Activated CD4-positive, alpha-beta memory T cell treated with anti-CD3 and anti-CD28 coated beads, Interleukin-2, amount 10 ng/mL, durations not matched to agents 7 days and 5 days (primary cell): ENCODE data around the gene KASH5. TPM values are rescaled to one million over a fixed set of nuclear protein-coding genes. Genes with fewer than 3 reads are reported as not detected.

ENCODE experiments used
- CTCF ChIA-PET: fragments of 350-600 bp; sonication (Branson Sonifier 250); formaldehyde crosslinking; loops from one replicate; lab custom pipeline; 2021; ENCODE audit warnings: antibody characterized with exemption, inconsistent platforms; lab: Charles Lee
- POLR2A ChIA-PET: fragments of 350-600 bp; sonication (Branson Sonifier 250); formaldehyde crosslinking; loops from one replicate; lab custom pipeline; 2021; ENCODE audit warnings: antibody characterized with exemption; lab: Charles Lee
- DNase-seq: peaks from one replicate; pipeline ENCODE4 v3.0.0-alpha.2; 2020
- H3K27ac Mint-ChIP-seq: one replicate; pipeline ENCODE4 v1.8.0; 2021; ENCODE audit warnings: mild to moderate bottlenecking, mixed read lengths
- H3K27me3 Mint-ChIP-seq: one replicate; pipeline ENCODE4 v1.8.0; 2021; ENCODE audit warnings: mixed read lengths
- H3K36me3 Mint-ChIP-seq: one replicate; pipeline ENCODE4 v1.8.0; 2021; ENCODE audit warnings: low read depth, mixed read lengths
- H3K4me1 Mint-ChIP-seq: one replicate; pipeline ENCODE4 v1.8.0; 2021; ENCODE audit warnings: mixed read lengths
- H3K4me3 Mint-ChIP-seq: one replicate; pipeline ENCODE4 v1.8.0; 2021; ENCODE audit warnings: mild to moderate bottlenecking, mixed read lengths
- H3K9me3 Mint-ChIP-seq: one replicate; pipeline ENCODE4 v1.8.0; 2021; ENCODE audit warnings: mixed read lengths
- total RNA-seq, 2 experiments: library from RNA; stranded (reverse); gene quantifications; one replicate each; pipeline ENCODE4 v1.2.3, GENCODE V29; 2021

KASH5 gene
- total RNA-seq, 2 experiments from 2014 or later, result 0.73 to 0.81 TPM

GRCh38 chr19:49428547-49429451, 40.8 kb downstream of the KASH5 start:
- no peaks in the 10 kb centered on the region for H3K9me3 Mint-ChIP-seq
- ChIA-PET CTCF (interaction anchor here (1.0 to 1.1 kb wide), 2 partner anchors 37 kb away, joined by 3 to 4 read pairs; no protein-coding TSS in a partner anchor), POLR2A (interaction anchor here (1.1 kb wide), 2 partner anchors 11 to 25 kb away, joined by 4 to 5 read pairs; partner anchors contain the start of gene ALDH16A1)
- H3K4me1 Mint-ChIP-seq, result peaks cover 48% of the 10 kb centered on the region
- DNase-seq, result no peak
- no peak overlapping the region for H3K4me3 Mint-ChIP-seq
- peaks cover 84% of the 10 kb centered on the region for H3K27me3 Mint-ChIP-seq
- no peak overlapping the region for H3K27ac Mint-ChIP-seq
- H3K36me3 Mint-ChIP-seq, result no peaks in the 10 kb centered on the region

GRCh38 chr19:49430172-49430677, 42.2 kb downstream of the KASH5 start:
- POLR2A ChIA-PET, result interaction anchor here (1.2 kb wide), 1 partner anchor 10 kb away, joined by 3 read pairs; no protein-coding TSS in a partner anchor
- Mint-ChIP-seq H3K4me1 (peaks cover 43% of the 10 kb centered on the region), H3K9me3 (no peaks in the 10 kb centered on the region), H3K4me3 (no peak overlapping the region), H3K27ac (no peak overlapping the region), H3K36me3 (no peaks in the 10 kb centered on the region), H3K27me3 (peaks cover 83% of the 10 kb centered on the region)
- CTCF ChIA-PET, result no interaction called here
- DNase-seq, result no peak

- Mint-ChIP-seq H3K36me3 (no peaks in the 10 kb centered on the region), H3K4me3 (no peak overlapping the region), H3K4me1 (peaks cover 46% of the 10 kb centered on the region), H3K9me3 (no peaks in the 10 kb centered on the region), H3K27ac (no peak overlapping the region), H3K27me3 (peaks cover 83% of the 10 kb centered on the region)
- ChIA-PET POLR2A (interaction anchor here (1.2 kb wide), 1 partner anchor 9 kb away, joined by 3 read pairs; no protein-coding TSS in a partner anchor), CTCF (interaction anchor here (0.6 to 1.3 kb wide), 4 partner anchors 37 to 75 kb away, joined by 3 to 5 read pairs (median 4); no protein-coding TSS in a partner anchor)
- peak; percentile 36 for DNase-seq
Measured at GRCh38 chr19:49430678-49431329, 42.8 kb downstream of the KASH5 start.

- peaks cover 50% of the 10 kb centered on the region for H3K4me1 Mint-ChIP-seq
- H3K27ac Mint-ChIP-seq, result no peak overlapping the region
- H3K9me3 Mint-ChIP-seq, result no peaks in the 10 kb centered on the region
- no peaks in the 10 kb centered on the region for H3K36me3 Mint-ChIP-seq
- no peak overlapping the region for H3K4me3 Mint-ChIP-seq
- ChIA-PET POLR2A (interaction anchor here (1.2 kb wide), 1 partner anchor 8 kb away, joined by 3 read pairs; no protein-coding TSS in a partner anchor), CTCF (interaction anchor here (0.6 to 1.3 kb wide), 4 partner anchors 38 to 75 kb away, joined by 3 to 5 read pairs (median 4); no protein-coding TSS in a partner anchor)
- peaks cover 83% of the 10 kb centered on the region for H3K27me3 Mint-ChIP-seq
- peak; percentile 42 for DNase-seq
Measured at GRCh38 chr19:49431330-49431749, 43.3 kb downstream of the KASH5 start.

GRCh38 chr19:49432141-49433073, 44.4 kb downstream of the KASH5 start:
- CTCF ChIA-PET, result interaction anchor here (0.6 to 1.1 kb wide), 3 partner anchors 39 to 167 kb away, joined by 3 to 5 read pairs (median 4); no protein-coding TSS in a partner anchor
- Mint-ChIP-seq H3K27ac (no peak overlapping the region), H3K9me3 (no peaks in the 10 kb centered on the region), H3K4me1 (peaks cover 45% of the 10 kb centered on the region), H3K27me3 (peaks cover 83% of the 10 kb centered on the region), H3K4me3 (no peak overlapping the region), H3K36me3 (no peaks in the 10 kb centered on the region)
- POLR2A ChIA-PET, result no interaction called here
- DNase-seq, result peak; percentile 59

DNA sequence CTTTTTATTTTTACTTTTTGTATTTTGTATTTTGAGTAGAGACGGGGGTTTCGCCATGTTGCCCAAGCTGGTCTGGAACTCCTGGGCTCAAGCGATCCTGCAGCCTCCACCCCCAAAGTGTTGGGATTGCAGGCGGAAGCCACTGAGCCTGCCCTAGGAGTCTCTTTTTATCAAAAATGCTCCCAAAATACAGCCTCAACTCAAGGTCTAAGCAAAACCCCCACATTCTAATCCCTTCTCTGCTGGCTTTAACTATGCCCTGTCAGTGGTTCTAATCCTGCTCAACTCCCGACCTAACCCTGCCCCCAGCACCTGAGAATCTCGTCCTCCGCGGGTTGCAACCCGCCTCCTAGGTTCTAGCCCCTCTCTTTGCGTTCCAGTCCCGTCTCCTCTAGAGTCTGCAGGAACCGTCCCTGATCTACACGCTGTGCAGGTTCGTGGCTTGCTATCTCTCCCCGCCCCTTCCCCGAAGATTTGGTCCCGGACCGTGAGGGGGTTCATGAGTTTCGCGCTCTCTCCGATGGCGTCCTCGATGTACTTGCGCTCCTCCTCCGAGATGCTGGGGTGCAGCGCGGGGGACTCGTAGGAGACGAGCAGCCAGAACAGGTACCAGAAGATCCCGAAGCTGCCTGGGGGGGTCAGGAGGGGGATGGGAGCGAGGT, 45.3 kb downstream of the KASH5 start:
- Mint-ChIP-seq H3K4me1 (peaks cover 37% of the 10 kb centered on the region), H3K36me3 (no peaks in the 10 kb centered on the region), H3K27me3 (peaks cover 85% of the 10 kb centered on the region), H3K9me3 (no peaks in the 10 kb centered on the region), H3K27ac (no peak overlapping the region), H3K4me3 (no peak overlapping the region)
- DNase-seq, result no peak
- ChIA-PET POLR2A (no interaction called here), CTCF (no interaction called here)

GRCh38 chr19:49434907-49435583, 47.0 kb downstream of the KASH5 start:
- no peaks in the 10 kb centered on the region for H3K9me3 Mint-ChIP-seq

GRCh38 chr19:49435670-49436069, 47.6 kb downstream of the KASH5 start:
- ChIA-PET POLR2A (interaction anchor here (0.6 to 1.4 kb wide), 4 partner anchors 11 to 60 kb away, joined by 3 to 6 read pairs (median 4); partner anchors contain the start of genes GFY and PIH1D1), CTCF (interaction anchor here (0.5 to 2.6 kb wide), 5 partner anchors 13 to 59 kb away, joined by 3 to 15 read pairs (median 3); no protein-coding TSS in a partner anchor)
- no peak overlapping the region for H3K27ac Mint-ChIP-seq
- no peaks in the 10 kb centered on the region for H3K36me3 Mint-ChIP-seq
- H3K27me3 Mint-ChIP-seq, result peaks cover 88% of the 10 kb centered on the region
- H3K9me3 Mint-ChIP-seq, result no peaks in the 10 kb centered on the region
- DNase-seq, result no peak
- peaks cover 30% of the 10 kb centered on the region for H3K4me1 Mint-ChIP-seq
- no peak overlapping the region for H3K4me3 Mint-ChIP-seq

More at GRCh38 chr19:49434907-49435583, 47.0 kb downstream of the KASH5 start:
- Mint-ChIP-seq H3K36me3 (no peaks in the 10 kb centered on the region), H3K4me1 (peaks cover 31% of the 10 kb centered on the region), H3K27me3 (peaks cover 87% of the 10 kb centered on the region), H3K4me3 (no peak overlapping the region), H3K27ac (no peak overlapping the region)
- ChIA-PET POLR2A (interaction anchor here (0.6 to 1.1 kb wide), 2 partner anchors 10 to 60 kb away, joined by 3 to 6 read pairs; partner anchors contain the start of gene GFY), CTCF (interaction anchor here (0.7 to 2.6 kb wide), 2 partner anchors 11 to 43 kb away, joined by 3 to 15 read pairs; no protein-coding TSS in a partner anchor)
- DNase-seq, result no peak

DNA sequence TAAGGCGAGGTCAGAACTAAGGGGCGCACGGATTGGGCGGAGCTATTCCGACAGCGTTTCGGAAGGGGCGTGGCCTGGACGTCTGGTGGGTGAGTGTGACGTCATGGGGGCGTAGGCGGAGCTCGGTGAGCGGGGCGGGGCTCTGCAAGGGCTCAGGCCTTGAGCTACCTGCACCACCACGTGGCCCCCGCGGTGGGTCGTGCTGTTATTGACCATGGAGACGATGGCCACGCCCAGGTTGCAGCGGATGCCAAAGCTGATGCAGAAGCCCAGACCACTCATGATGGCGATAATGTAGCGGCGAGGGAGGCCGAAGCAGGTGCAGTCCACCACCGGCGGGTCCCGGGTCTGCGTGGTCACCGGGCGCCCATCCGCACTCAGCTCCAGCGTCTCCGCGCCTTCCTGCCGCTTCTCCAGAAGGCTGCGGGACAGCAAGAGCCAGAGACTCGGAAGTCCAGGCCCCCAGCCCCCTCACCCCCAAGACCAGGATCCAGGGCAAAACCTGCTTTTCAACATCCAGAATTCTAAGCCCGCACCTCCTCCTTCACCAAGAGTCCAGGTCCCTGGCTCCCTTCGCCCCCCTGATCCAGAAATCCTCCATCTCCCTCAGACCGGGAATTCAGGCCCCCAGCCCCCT, 48.5 kb downstream of the KASH5 start:
- peak; percentile 70 for DNase-seq
- CTCF ChIA-PET, result interaction anchor here (0.5 to 2.6 kb wide), 5 partner anchors 14 to 60 kb away, joined by 3 to 15 read pairs (median 3); no protein-coding TSS in a partner anchor
- H3K36me3 Mint-ChIP-seq, result no peaks in the 10 kb centered on the region
- H3K4me1 Mint-ChIP-seq, result peaks cover 31% of the 10 kb centered on the region
- H3K9me3 Mint-ChIP-seq, result no peaks in the 10 kb centered on the region
- H3K4me3 Mint-ChIP-seq, result no peak overlapping the region
- H3K27me3 Mint-ChIP-seq, result peaks cover 87% of the 10 kb centered on the region
- POLR2A ChIA-PET, result interaction anchor here (1.1 to 1.4 kb wide), 3 partner anchors 11 to 18 kb away, joined by 3 to 6 read pairs (median 5); partner anchors contain the start of genes GFY and PIH1D1
- H3K27ac Mint-ChIP-seq, result no peak overlapping the region

GRCh38 chr19:49437231-49437630, 49.2 kb downstream of the KASH5 start:
- Mint-ChIP-seq H3K4me1 (peaks cover 34% of the 10 kb centered on the region), H3K36me3 (no peaks in the 10 kb centered on the region), H3K4me3 (no peak overlapping the region), H3K27me3 (peaks cover 90% of the 10 kb centered on the region), H3K9me3 (no peaks in the 10 kb centered on the region), H3K27ac (no peak overlapping the region)
- POLR2A ChIA-PET, result interaction anchor here (1.4 kb wide), 1 partner anchor 17 kb away, joined by 3 read pairs; no protein-coding TSS in a partner anchor
- DNase-seq, result no peak
- CTCF ChIA-PET, result no interaction called here
